Measurements from ENCODE around the gene OTOP2.

Gene OTOP2

GRCh38 chr17:74928786-74929185 is 4.7 kb downstream of the OTOP2 start:
- no peak for DNase-seq

DNA sequence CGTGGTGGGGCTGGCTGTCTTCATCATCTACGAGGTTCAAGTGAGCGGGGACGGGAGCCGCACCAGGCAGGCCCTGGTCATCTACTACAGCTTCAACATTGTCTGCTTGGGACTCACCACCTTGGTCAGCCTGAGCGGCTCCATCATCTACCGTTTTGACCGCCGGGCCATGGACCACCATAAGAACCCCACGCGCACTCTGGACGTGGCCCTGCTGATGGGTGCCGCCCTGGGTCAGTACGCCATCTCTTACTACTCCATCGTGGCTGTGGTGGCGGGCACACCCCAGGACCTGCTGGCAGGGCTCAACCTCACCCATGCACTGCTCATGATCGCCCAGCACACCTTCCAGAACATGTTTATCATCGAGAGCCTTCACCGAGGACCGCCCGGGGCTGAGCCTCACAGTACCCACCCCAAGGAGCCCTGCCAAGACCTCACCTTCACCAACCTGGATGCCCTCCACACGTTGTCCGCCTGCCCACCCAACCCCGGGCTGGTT is 6.5 kb downstream of the OTOP2 start:
- DNase-seq: no peak

DNA sequence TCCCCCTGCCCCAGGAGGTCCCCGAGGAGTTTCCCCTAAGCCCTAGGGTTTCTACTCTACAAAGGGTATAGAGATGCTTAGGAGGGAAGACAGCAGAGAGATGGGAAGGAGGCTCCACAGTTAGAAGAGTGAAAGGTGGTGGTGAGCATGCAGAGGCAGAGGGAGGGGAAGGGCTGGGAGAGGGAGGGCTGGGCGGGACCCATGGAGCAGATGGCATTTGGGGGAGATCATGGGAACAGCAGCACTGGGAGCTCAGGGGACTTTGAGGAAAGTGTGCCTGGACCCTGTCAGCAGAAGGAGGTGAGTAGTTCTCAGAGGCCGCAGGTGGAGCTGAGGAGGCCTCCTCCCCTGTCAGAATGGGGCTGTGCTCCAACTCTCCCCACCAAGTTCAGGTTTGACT is 11.0 kb downstream of the OTOP2 start:
- DNase-seq: no peak

DNA sequence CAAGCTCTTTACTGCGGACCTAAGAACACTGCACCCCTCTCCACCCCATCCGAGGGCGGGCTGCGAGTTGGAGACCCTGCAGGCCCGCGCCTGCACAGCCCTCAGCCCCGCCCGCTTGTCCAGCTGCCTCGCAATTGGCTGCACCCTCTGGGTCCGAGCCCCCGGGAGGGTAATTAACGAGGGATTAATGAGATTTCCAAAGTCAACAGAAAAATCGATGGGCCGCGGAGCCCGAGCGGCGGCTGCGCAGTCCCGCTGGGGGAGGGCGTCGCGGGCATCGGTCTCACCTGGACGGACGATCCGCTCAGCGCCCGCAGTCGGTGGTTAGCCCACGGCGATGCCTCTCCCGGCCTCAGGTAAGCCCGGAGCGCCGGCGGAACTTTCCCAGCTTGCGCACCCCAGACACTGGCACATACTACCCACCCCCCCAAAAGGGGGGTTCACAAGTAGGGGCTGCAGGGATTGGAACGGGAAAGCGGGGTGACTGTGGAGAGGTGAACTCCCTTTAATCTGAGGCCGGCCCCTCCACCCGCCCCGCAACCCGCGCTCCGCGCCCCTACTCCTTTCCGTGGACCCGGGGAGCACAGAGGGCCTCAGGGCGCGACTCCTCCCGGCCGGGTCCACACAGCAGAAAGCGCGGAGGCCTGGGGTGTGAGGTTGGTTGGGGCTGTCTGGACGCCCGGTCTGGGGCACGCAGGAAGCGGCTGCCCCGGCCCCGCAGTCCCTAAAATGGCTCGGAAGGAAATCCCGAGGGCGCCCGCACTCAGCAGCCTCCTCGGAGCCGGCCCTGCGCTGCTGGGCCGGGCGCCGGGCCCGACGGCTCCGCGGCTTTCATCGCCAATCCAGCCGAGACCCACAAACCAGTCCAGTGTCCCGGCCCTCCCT is 11.8 kb downstream of the OTOP2 start, which contains the start of gene OTOP3:
OTOP3 (plus strand) TSS at position 314 of the 885 bp plus-strand sequence; CDS start at position 338, 24 bp downstream.
- peak; percentile 76 for DNase-seq

DNA sequence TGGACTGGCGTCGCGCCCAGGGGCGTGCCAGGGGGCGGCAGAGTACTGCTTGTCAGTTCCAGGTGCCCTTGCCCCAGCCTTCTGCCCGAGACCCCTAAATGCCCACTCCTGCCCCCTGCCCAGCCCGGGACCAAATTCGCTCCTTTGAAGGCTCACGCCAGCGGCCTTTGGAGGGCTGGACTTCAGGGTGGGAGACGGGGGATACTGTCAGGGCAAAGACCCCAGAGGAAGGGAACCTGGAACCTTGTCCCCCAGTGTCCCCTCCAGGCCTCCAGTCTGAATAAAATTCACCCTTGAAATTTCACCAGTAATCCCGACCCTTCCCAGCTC is 12.4 kb downstream of the OTOP2 start:
- no peak for DNase-seq

DNA sequence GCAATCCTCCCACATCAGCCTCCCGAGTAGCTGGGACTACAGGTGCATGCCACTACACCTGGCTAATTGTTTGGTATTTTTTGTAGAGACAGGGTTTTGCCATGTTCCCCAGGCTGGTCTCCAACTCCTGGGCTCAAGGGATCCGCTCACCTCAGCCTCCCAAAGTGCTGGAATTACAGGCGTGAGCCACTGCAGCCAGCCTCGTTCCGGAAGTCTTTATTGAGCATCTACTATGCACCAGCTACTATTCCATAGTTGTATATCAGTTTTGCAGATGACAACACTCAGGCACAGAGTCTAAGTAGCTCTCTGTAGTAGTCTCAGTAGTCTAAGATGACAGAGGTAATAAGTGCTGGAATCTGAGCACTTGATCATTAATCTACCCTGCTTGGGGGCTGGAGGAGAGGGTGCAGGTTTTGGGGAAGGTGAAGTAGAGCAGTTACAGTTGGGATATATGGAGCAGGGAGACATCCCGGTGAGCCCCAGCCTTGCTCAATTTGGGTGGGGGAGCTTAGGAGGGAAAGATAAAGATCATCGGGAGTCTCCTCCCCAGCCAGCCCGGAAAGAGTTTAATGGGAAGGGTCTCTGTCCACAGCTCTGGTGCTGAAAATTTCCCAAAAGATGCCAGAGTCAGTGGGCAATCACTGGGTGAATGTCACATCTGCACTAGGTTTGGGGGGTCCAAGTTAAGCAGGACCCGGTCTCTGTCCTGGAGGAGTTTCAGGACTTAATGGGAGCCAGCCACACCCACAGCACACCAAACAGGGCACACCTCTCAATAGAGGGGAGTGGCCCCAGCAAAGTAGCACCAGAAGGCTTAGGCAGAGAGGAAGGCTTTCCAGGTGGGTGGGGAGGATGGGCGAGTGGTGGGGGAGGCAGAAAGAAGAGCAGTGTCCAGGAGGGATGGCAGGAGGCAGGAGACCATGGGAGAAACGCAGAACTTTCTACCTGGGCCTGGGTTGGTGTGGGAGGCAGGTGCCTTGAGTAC is 13.3 kb downstream of the OTOP2 start:
- no peak for DNase-seq

DNA sequence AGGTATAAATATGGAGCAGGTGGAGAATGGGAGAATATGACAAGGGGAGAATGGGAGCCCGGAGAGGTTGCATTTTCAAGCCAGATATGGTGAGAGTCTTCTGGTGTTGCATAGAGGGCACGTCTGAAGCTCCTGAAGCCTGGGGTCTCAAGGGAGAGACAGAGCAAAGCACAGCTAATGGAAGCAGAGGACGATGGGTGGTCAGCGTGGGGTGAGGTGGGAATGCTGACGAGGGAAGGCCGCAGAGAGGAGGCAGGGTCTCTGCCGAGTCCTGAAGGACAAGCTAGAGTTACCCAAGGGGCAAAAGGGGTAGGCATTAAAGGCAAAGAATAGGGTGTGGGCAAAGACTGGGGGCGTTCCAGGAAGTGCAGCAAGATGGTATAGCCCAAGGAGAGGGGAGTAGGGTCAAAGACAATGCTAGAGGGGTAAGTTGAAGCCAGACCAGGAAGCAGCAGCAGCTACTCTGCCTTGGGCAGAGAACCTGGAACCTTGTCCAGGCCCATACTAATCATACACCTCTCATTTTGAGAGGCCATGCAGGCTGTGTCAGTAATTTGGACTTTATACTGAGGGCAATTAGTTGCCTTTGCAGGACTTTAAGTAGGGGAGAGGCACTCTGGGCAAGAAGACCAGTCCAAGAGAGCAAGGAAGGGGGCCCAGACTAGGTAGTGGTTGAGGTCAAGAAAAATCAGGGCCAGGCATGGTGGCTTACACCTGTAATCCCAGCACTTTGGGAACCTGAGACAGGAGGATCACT is 14.3 kb downstream of the OTOP2 start:
- no peak for DNase-seq

DNA sequence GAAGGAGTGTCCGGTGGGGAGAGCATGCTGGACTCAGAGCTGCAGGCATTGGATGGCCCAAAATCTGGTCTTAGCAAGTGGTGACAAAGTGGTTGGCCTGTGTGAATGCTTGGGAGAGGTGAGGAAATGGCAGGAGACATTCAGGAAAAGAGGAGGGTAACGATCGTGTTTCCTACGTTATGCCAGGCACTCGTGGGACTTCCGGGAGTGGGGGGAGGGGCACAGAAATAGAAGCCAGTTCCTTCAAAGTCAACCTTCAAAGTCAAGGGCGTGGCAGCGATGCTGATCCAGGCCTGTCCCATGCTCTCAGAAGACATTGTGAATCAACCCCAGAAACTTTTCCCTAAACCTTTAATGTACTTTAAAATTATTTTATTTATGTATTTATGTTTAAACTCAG is 15.5 kb downstream of the OTOP2 start:
- DNase-seq: no peak

- DNase-seq: no peak
Observed at GRCh38 chr17:74941128-74941725, 17.2 kb downstream of the OTOP2 start.

DNA sequence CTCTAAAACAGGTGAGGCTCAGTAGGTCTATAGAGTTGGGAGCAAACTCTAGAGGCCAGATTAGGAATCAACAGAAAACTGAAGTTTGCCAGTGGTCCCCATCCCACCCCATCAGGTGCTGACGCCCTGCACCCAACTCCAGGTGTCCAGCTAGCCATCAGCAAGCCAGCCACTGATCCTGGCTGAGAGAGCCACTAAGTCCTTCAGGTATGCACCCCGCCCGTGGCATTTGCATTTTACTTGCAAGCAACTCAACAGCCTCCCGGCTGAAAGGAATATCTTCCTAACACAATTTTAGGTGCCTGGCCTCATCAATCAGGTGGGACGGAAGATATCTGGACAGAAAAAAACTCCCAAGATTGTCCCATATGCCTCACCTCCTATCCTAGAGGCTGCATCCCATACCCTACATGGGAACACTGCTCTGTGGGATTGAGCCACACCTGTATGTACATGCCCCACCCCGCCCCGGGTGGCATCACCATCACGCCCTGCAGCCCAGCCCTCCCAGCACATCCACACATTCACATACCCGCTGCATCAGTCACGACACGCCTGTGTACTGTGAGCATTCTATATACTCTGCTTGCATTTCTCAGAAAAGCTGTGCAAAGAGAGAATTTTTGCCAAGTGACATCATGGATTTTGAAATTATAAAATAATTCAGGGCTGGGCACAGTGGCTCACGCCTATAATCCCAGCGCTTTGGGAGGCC is 19.9 kb downstream of the OTOP2 start:
- peak; percentile 26 for DNase-seq

GRCh38 chr17:74945543-74945942 is 21.5 kb downstream of the OTOP2 start:
- DNase-seq: no peak

DNA sequence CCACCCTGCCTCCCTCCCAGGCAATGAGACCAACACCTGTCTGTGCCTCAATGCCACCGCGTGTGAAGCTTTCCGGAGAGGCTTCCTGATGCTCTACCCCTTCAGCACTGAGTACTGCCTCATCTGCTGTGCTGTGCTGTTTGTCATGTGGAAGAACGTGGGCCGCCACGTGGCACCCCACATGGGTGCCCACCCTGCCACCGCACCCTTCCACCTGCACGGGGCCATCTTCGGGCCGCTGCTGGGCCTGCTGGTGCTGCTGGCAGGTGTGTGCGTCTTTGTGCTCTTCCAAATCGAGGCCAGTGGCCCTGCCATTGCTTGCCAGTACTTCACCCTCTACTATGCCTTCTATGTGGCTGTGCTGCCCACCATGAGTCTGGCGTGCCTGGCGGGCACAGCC is 22.6 kb downstream of the OTOP2 start:
- no peak for DNase-seq

DNA sequence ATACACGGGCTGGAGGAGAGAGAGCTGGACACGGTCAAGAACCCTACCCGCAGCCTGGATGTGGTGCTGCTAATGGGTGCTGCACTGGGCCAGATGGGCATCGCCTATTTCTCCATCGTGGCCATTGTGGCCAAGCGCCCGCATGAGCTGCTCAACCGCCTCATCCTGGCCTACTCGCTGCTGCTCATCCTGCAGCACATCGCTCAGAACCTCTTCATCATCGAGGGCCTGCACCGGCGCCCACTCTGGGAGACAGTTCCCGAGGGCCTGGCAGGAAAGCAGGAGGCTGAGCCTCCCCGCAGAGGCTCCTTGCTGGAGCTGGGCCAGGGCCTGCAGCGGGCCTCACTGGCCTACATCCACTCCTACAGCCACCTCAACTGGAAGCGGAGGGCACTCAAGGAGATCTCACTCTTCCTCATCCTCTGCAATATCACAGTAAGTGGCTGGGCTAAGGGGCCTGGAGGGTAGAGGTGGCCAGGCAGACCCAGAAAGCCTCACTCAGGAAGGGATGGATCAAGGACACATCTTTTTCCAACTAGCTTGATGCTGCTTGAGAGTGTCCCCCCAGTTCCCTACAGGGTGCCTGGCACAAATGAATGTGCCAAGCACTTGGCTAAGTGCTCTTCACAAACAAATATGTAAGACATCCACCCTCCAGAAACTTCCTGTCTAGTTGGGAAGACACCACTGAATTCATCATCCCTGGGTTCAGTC is 23.1 kb downstream of the OTOP2 start:
- DNase-seq: no peak

DNA sequence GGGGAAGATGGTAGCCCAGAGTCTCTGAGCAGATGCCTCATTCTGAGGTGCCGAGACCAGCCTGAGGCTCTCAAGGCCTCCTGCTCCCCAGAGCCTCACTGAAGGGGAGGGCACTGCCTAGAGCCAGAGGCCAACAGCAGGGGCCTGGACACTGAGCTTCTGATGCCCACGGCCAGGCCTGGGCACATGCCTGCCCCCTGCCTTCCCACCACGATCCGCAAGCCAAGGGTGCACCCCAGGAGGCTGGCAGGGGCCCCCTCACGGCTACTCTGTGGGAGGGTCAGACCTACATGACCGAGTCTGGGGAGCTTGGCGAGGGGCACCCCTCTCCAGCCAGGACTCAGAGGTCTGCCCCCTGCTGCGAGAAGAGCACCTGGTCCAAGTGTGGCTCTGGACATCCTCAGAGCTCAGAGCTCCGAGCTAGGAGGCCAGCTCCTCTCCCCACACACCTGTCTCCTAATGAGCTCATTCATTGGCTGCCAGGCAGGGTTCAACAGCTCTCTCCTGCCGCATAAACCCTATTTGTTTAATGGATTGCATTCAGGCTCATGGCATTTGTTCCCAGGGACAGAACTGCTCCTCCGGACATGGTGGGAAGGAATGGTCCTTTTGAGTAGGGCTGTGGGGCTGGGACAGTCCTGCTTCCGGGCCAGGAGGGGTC is 25.5 kb downstream of the OTOP2 start:
- peak; percentile 40 for DNase-seq

GRCh38 chr17:74950207-74950606 is 26.1 kb downstream of the OTOP2 start:
- peak; percentile 31 for DNase-seq

DNA sequence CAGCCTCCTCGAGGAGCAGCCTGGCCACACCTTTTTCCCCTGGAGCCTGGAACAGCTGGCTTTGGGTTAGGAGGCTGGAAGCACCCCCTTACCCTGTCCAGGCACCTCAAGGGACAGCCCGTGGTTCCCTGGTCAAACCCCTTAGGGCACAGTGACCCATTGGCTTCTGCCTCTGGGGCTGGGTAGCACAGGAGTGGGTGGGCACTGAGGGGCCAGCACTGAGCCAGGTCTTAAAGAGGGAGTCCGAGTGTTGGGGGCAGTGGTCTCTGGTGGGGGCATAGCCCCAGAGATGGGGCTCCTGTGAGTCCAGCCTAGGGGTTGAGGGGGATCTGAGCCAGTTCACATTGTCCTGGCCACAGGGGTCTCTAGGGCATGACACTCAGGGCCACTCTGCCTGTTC is 27.0 kb downstream of the OTOP2 start:
- DNase-seq: no peak

DNA sequence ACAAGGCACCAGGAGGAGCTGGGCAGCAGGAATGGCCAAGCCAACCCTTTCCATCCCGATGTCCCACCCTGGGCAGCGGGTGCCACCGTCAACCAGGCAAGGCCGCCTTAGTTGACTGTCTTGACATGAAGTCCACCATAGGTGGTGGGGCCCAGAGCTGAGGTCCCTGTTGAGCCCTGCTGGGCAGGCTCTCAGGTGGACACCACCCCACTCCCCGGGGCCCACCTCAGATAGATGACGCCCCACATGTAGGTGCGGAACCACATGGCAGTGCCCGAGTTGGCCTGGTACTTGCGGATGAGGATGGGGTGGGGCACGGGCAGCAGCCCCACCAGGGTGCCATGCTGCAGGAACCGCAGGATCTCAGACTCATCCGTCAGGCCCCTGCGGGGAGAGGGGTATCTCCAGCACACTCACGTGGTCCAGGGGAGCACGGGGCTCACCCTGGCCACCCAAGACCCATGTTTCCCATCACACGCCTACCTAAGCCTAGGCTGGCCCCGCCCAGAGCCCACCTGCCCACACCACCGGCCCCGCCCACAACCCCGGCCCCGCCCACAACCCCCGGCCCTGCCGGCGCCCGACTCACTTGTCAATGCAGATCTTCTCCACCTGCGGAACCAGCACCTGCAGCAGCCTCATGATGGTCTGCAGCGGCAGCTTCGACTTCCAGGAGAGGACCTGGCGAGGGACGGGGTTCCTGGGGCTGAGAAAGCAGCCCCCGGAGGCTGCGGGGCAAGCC is 27.8 kb downstream of the OTOP2 start:
- DNase-seq: no peak

DNA sequence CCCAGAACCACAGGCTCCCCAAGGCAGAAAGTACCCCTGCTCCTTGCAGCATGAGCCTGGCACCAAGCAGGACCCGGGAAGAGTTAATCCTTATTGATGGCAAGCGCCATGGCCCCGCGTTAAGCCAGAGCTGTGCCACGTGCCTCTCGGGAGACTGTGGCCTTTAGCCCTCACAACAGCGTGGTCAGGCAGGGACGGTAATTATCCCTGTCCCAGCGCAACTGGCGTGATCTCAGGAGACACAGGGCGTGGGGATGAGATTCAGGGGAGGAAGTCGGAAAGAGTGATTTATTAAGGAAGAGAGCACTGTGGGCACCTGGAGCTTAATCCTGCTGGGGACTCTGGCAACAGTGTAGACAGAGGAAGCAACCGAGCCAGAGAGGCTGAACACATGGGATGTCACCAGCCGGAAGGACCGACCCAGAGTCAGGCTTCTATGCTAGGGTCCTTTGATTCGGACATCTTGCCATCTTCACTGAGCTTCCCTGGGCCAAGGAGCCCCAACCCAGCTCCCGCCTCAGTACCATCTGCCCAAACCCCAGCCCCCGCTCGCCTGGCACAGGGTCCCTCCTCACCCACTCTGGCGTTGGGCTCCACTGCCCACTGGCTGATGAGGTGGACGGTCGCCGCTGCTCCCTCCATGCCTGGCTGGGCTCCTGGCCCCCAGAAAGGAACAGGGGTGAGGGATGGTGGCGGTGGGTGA is 28.5 kb downstream of the OTOP2 start:
- no peak for DNase-seq

DNA sequence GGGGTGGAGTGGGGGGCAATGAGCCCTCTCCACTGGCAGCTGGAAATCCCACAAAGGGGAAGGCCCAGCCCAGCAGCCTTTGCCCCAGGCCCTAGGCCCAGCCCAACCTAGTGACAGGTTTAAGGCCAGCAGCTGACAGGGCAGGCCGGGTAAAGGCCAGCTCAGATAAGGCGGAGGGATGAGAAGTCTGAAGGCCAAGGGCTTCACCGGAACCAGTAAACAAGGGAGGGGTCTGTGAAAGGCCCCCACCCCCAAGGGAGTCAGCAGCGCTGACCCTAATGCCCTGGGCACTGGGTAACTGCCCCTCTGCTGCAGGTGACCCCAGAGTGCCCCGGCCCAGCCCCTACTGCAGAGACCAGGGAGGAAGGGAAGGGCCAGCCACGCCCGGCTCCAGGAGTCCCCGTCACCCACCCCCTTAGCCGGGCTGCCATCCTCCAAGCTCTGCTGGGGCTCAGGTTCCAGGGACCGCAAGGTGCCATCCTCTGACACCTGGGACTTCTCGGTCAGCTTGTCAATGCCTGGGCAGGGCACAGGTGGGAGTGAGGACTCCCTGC is 29.1 kb downstream of the OTOP2 start:
- no peak for DNase-seq
